HL-60/S4 (cell line): ENCODE results near the gene CNTNAP4.

Experiments used
- in situ Hi-C: fragments of 300-500 bp; cut with MboI; formaldehyde crosslinking; loops from 2 replicates; pipeline ENCODE4 v1.14.3; 2022; ENCODE audit warnings: low sequenced_read_pairs

CNTNAP4 gene

GRCh38 chr16:76303637-76304314 is 26.6 kb downstream of the CNTNAP4 start:
- in situ Hi-C loops, result no loop called here

DNA sequence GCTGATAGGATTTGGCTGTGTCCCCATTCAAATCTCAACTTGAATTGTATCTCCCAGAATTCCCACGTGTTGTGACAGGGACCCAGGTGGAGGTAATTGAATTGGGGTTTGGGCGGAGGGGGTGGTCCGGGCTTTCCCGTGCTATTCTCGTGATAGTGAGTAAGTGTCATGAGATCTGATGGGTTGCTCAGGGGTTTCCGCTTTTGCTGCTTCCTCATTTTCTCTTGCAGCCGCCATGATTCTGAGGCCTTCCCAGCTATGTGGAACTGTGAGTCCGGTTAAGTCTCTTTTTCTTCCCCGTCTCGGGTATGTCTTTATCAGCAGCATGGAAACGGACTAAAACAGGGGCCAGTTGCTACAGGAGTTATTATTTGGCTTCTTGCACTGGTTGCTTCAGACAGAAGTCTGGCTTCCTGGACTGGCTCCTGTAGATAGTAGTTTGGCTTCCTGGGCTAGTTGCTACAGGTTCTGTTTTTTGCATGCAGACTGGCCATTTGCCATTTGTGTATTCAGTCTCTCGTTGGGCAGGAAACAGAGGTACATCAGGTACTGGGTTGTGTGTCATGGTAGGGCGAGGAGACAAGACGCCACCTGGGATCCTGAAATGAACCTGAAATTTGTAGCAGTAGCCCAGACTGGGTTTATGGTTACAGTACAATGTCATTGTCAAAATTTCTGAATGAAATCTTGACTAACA is 32.6 kb downstream of the CNTNAP4 start:
- in situ Hi-C loops, result no loop called here

DNA sequence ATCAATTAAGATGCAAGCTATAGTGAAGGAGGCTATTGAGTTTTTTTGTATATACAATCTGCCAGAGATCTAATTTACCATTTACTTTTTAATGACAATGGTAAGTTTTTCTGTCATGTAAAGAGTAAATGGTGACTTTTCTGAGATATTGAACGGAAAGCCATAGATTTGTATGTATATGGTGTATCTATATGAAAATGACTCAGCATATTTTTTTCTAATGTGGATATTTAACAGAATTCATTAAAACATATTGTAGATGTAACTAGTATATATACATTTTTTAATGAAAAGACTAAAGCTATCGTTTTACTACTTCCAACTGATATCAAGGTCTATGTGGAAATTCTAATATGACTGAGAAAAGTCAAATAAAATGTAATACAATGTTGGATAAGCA is 34.1 kb downstream of the CNTNAP4 start:
- in situ Hi-C loops, result no loop called here

DNA sequence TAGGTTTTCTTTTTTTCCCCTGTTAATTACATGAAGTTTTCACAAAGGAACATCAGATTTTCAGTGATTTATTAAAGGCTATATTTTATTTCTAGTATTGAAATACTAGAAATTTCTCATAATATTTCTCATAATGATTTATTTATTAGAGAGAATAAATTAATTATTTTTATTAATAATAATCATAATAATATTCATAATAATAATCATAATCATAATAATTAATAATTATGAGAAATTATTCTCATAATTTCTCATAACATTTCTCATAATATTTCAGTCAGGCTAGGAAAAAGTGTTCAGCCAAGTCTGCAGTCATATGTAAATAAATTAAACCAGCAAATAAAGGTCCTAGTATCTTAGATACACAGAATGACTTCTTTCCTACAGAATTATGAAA is 41.4 kb downstream of the CNTNAP4 start:
- in situ Hi-C loops, result no loop called here

DNA sequence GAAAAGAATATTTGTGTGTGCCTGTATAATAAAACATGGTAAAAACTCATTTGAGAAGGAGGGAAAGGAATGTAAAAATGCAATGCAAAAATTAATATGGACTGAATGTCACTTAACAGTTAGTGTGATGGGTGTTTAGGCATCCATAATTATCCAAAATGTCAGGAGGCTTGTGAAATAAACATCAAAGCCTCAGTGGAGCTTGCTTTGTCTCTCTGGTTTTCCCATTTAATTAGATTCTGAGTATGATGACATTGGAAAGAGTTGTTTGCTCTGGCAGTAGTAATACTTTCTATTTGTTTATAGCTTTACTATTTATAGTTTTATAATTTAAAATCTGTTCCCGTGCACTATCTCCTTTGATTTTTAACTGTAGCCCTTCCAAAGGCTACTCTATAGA is 51.9 kb downstream of the CNTNAP4 start:
- in situ Hi-C loops, result no loop called here

DNA sequence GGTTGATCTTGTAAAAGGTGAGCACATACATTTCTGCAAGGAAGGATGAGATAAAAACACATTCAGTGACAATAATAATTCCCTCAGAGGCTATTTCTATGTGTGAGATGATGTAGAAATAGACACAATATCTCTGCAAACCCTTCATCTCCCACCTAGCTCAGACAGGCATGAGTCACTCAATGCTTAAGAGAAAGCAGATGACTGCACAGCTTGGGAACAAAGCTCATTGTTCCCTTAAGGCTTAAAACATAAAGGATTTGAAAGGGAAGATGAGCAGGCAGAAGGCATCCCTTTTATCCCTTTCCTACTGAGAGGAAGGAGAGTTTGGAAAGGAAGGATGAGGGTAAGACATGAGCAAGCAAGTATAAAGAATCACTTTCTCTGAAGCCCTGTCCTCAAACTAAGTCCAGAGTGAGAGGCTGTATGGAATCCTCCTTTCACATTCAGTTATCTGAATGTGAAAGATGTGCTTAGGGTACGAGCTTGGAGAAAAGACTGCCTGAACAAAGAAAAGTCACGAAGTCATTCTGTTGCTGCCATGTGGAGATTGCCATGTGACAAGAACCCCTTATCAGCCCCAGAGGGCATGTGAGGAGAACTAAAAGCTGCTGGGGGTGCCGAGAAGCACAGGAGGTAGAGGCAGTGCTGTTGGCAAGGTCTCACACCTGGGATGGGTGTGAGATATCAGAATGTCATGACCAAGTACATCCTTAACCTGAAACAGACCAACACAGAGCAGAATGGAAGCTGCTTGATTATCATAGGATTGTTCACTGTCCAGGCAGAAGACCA is 58.2 kb downstream of the CNTNAP4 start:
- in situ Hi-C loops, result no loop called here

DNA sequence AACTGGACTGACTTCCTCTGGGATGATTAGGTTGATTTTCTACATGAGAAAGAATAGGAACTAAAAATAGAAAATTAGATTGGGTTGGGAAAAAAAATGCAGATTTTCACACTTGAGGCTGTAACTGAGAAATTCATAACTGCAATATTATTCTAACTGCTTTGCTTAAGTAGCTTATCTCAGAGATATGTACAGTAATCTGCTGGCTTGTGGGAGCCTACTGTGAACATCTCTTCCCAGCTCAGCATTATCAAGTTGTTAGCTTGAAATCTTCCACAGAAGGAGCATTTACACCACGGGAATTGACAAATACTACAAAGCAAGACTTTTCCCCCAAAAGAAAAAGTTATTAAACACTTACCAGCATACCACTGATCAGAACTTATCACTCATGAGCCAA is 58.9 kb downstream of the CNTNAP4 start:
- in situ Hi-C loops, result no loop called here

- in situ Hi-C loops, result no loop called here
Observed at GRCh38 chr16:76338472-76338871, 61.3 kb downstream of the CNTNAP4 start.

GRCh38 chr16:76343769-76344168 is 66.6 kb downstream of the CNTNAP4 start:
- in situ Hi-C loops, result no loop called here

GRCh38 chr16:76345163-76345661 is 68.0 kb downstream of the CNTNAP4 start:
- in situ Hi-C loops, result no loop called here

DNA sequence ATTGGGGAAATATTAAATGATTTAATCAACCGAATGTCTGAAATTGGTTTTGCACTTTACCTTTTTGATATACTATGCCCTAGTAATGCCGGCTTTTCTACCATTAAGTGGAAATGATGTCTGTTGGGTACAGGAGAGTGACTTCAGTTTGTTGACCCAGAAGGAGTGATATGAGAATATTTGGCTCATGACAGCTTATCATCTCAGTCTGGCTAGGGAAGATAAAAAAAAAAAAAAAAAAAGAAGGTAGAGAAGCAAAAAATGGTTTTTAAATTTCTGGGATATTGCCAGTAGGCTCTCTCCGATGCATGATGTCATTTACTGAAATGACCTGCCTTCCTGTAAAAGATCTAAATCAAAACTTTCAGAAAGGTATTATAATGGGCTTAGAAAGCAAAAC is 69.0 kb downstream of the CNTNAP4 start:
- in situ Hi-C loops, result no loop called here

DNA sequence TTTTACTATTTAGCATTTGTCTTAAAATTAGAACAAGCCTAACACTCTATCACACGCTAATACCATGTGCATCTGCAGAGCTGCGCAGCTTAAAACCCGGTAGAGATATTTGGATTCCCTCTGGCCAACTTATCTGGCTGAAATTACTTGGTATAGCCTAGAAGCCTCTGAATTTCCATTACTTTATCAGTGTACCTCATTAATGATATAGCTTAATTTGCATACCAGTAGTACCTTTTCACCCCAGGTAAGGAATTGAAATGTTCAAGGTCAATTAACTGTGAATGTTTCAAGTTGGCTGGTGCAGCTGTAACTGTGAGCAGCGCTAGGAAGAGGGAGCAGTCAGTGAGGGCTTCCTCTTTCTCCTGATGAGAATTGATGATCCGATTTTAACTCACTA is 74.2 kb downstream of the CNTNAP4 start:
- in situ Hi-C loops, result no loop called here

- in situ Hi-C loops, result no loop called here
Observed at GRCh38 chr16:76360404-76360803, 83.2 kb downstream of the CNTNAP4 start.

DNA sequence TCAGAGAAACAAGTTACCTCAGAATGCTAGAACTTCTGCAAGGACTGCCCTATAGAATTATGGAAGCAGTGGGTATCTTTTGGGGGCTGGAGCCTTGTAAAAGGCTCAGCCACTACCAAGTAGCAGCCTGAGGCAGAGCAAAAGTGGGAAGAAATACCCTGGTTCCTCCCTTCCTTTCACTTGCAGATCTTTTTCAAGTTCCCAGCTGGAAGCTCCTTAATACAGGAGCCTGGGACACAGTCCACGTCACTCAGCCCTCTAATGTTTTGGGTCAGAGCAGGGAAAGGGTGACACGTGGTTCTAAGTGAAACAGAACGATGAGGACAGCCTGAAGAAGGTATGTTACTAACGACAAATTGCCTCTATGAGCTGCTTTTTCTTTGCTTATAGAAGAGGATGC is 93.1 kb downstream of the CNTNAP4 start:
- in situ Hi-C loops, result no loop called here

DNA sequence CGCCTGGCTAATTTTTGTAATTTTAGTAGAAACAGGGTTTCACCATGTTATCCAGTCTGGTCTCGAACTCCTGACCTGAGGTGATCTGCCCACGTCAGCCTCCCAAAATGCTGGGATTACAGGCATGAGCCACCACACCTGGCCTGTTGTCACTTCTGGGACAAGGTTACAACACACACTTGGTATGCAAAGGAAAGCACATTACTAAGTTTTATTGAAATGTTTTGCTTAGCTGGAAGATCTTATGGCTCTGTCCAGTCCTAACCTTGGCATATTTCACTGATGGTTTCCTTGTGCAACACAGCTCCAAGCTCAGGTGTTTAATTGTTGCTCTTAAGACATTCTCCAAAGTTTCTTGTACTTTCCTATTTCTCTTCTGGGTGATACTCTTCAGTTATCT is 94.2 kb downstream of the CNTNAP4 start:
- in situ Hi-C loops, result no loop called here

- in situ Hi-C loops, result no loop called here
Observed at GRCh38 chr16:76373998-76374397, 96.8 kb downstream of the CNTNAP4 start.

GRCh38 chr16:76376988-76377387 is 99.8 kb downstream of the CNTNAP4 start:
- in situ Hi-C loops, result no loop called here

GRCh38 chr16:76378020-76378419 is 100.8 kb downstream of the CNTNAP4 start:
- in situ Hi-C loops, result no loop called here

DNA sequence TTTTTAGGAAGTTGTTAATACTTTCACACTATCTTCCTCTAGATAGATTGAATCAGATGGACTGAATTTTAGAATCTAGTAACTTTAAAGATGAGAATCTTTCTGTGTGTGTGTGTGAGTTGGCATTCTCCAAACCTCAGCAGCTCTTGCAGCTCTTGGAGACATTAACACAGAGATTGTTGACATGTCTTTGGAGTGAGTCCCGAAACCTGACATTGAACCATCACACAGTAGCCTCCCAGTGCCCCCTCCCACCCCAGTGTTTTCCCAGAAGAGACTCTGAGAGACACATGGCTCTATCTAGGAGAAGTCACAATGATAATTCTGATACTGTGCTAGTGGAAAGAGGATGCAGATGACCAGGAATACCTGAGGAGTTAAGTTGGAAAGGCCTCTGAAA is 103.9 kb downstream of the CNTNAP4 start:
- in situ Hi-C loops, result no loop called here

DNA sequence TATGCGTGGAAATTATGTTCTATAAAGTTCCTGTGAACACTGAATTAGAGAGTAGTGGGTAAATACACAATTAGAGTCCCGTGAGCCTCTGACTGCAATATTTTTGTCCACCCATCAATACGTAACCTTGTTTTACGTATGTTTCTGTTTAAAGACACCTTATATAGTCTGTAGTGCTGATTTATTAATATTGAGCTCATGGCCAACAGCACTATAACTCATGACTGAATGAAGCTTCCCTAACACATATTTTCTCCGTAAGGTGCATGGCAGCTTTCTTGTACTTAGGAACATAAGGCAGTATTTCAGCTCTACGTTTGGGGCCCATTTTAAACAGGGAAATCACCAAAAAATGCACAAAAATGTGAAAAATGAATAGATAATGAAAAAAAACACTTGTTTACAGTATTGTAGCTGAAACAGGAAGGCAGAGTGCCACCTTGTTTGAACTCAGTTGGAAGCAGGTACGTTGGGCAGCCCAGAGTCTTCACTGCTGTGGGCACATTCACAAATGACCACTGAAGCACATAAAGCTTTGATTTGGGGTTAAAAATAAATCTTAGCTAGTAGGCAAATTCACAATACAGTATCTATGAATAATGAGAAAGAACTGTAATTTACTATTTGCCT is 108.5 kb downstream of the CNTNAP4 start:
- in situ Hi-C loops, result no loop called here

GRCh38 chr16:76386784-76387183 is 109.6 kb downstream of the CNTNAP4 start:
- in situ Hi-C loops, result no loop called here
